ENCODE measurements around the gene LGI1.
A peak's percentile ranks its signal among the peaks of the same experiment; 100 is the strongest.

The LGI1 gene

GRCh38 chr10:93715345-93715744 is 42.4 kb upstream of the LGI1 start:
- H3K36me3 ChIP-seq (ENCODE audit: control insufficient read depth, insufficient read depth, low read length): no peaks in the 10 kb centered on the region
- TF ChIP-seq CTCF (IDR thresholded peaks at IDR 0.05): no peak

GRCh38 chr10:93716766-93717165 is 41.0 kb upstream of the LGI1 start:
- H3K27ac ChIP-seq: no peak overlapping the region
- no peak overlapping the region for H3K4me3 ChIP-seq (ENCODE audit: low read depth, low read length)
- no peaks in the 10 kb centered on the region for H3K9me3 ChIP-seq (ENCODE audit: control insufficient read depth, low read length)

More at GRCh38 chr10:93715345-93715744, 42.4 kb upstream of the LGI1 start:
- H3K9ac ChIP-seq: no peak overlapping the region
- H3K4me3 ChIP-seq (ENCODE audit: low read depth, low read length): no peak overlapping the region
- no peaks in the 10 kb centered on the region for H3K9me3 ChIP-seq (ENCODE audit: control insufficient read depth, low read length)
- no peak overlapping the region for H2AFZ ChIP-seq
- H3K4me2 ChIP-seq (ENCODE audit: low read length): no peak overlapping the region
- peaks cover 10% of the 10 kb centered on the region for H3K4me1 ChIP-seq
- no peak overlapping the region for H3K27ac ChIP-seq
- H3K27me3 ChIP-seq (ENCODE audit: control insufficient read depth, insufficient read depth, low read length): no peaks in the 10 kb centered on the region
- H3K79me2 ChIP-seq: no peaks in the 10 kb centered on the region

GRCh38 chr10:93718937-93719725 is 38.6 kb upstream of the LGI1 start:
- no peaks in the 10 kb centered on the region for H3K36me3 ChIP-seq (ENCODE audit: control insufficient read depth, insufficient read depth, low read length)
- H3K9ac ChIP-seq: no peak overlapping the region
- no peak overlapping the region for H3K27ac ChIP-seq
- H3K4me3 ChIP-seq (ENCODE audit: low read depth, low read length): no peak overlapping the region
- H3K4me1 ChIP-seq: no peaks in the 10 kb centered on the region
- TF ChIP-seq CTCF (IDR thresholded peaks at IDR 0.05): no peak
- H3K4me2 ChIP-seq (ENCODE audit: low read length): no peak overlapping the region
- no peaks in the 10 kb centered on the region for H3K79me2 ChIP-seq
- no peaks in the 10 kb centered on the region for H3K9me3 ChIP-seq (ENCODE audit: control insufficient read depth, low read length)
- H2AFZ ChIP-seq: peak overlapping the region; percentile 43
- H3K27me3 ChIP-seq (ENCODE audit: control insufficient read depth, insufficient read depth, low read length): no peaks in the 10 kb centered on the region

More at GRCh38 chr10:93716766-93717165, 41.0 kb upstream of the LGI1 start:
- H3K4me1 ChIP-seq: no peaks in the 10 kb centered on the region
- H2AFZ ChIP-seq: no peak overlapping the region
- no peak for TF ChIP-seq CTCF (IDR thresholded peaks at IDR 0.05)
- no peak overlapping the region for H3K4me2 ChIP-seq (ENCODE audit: low read length)
- H3K27me3 ChIP-seq (ENCODE audit: control insufficient read depth, insufficient read depth, low read length): no peaks in the 10 kb centered on the region
- no peaks in the 10 kb centered on the region for H3K36me3 ChIP-seq (ENCODE audit: control insufficient read depth, insufficient read depth, low read length)
- no peak overlapping the region for H3K9ac ChIP-seq
- H3K79me2 ChIP-seq: no peaks in the 10 kb centered on the region

- Histone ChIP-seq H3K9ac (no peak overlapping the region), H3K36me3 (ENCODE audit: control insufficient read depth, insufficient read depth, low read length) (no peaks in the 10 kb centered on the region), H3K4me2 (ENCODE audit: low read length) (no peak overlapping the region), H3K27ac (no peak overlapping the region), H2AFZ (no peak overlapping the region), H3K4me1 (no peaks in the 10 kb centered on the region), H3K79me2 (no peaks in the 10 kb centered on the region), H3K9me3 (ENCODE audit: control insufficient read depth, low read length) (no peaks in the 10 kb centered on the region), H3K27me3 (ENCODE audit: control insufficient read depth, insufficient read depth, low read length) (no peaks in the 10 kb centered on the region), H3K4me3 (ENCODE audit: low read depth, low read length) (no peak overlapping the region)
- TF ChIP-seq CTCF (IDR thresholded peaks at IDR 0.05): no peak
Measured at GRCh38 chr10:93719901-93720300, 37.8 kb upstream of the LGI1 start.

GRCh38 chr10:93722550-93722949 is 35.2 kb upstream of the LGI1 start:
- Histone ChIP-seq H3K27me3 (ENCODE audit: control insufficient read depth, insufficient read depth, low read length) (no peaks in the 10 kb centered on the region), H3K4me2 (ENCODE audit: low read length) (no peak overlapping the region), H3K9ac (no peak overlapping the region), H2AFZ (no peak overlapping the region), H3K9me3 (ENCODE audit: control insufficient read depth, low read length) (no peaks in the 10 kb centered on the region), H3K36me3 (ENCODE audit: control insufficient read depth, insufficient read depth, low read length) (no peaks in the 10 kb centered on the region), H3K27ac (no peak overlapping the region), H3K79me2 (no peaks in the 10 kb centered on the region), H3K4me1 (no peaks in the 10 kb centered on the region), H3K4me3 (ENCODE audit: low read depth, low read length) (no peak overlapping the region)
- no peak for TF ChIP-seq CTCF (IDR thresholded peaks at IDR 0.05)

Data from parathyroid adenoma (tissue), 2 donors.